A549 (cell line): ENCODE results near the gene CSPG4.

Experiments
- CHD2 ChIP-seq: fragments of 150-350 bp; IDR thresholded peaks from 2 replicates; pipeline ENCODE4 v1.6.1; 2014; ENCODE audit warnings: low read length; ENCODE audit not compliant: partially characterized antibody
- CHD4 ChIP-seq: fragments of 200-600 bp; sonication (generic); IDR thresholded peaks from 2 replicates; pipeline ENCODE4 v1.6.1; 2016; ENCODE audit warnings: antibody characterized with exemption, mild to moderate bottlenecking, borderline replicate concordance
- ESRRA ChIP-seq: fragments of 150-350 bp; IDR thresholded peaks from 2 replicates; pipeline ENCODE4 v1.6.1; 2014; ENCODE audit warnings: mild to moderate bottlenecking, low read length, borderline replicate concordance
- GATA3 ChIP-seq: IDR thresholded peaks from 2 replicates; pipeline ENCODE4 v1.6.1; 2012; ENCODE audit warnings: borderline replicate concordance
- JUN ChIP-seq, 2 experiments: fragments of >200 bp; sonication (Bioruptor Twin); formaldehyde crosslinking; IDR thresholded peaks; 2 replicates in 1 of 2; 3 replicates in 1 of 2; pipeline ENCODE4 v1.6.1; 2016 to 2017
- KDM1A ChIP-seq: fragments of 200-600 bp; sonication (generic); IDR thresholded peaks from 2 replicates; pipeline ENCODE4 v1.6.1; 2016; ENCODE audit warnings: low read depth, mild to moderate bottlenecking
- PBX3 ChIP-seq: IDR thresholded peaks from 2 replicates; pipeline ENCODE4 v1.6.1; 2012
- POLR2A ChIP-seq: IDR thresholded peaks from 2 replicates; pipeline ENCODE4 v1.6.1; 2012; ENCODE audit warnings: mild to moderate bottlenecking, low read length
- RAD21 ChIP-seq, 2 experiments: fragments of >200 bp in 1 of 2; sonication (Bioruptor Twin) in 1 of 2; formaldehyde crosslinking in 1 of 2; IDR thresholded peaks in 1 of 2; conservative IDR thresholded peaks in 1 of 2; 2 replicates in 1 of 2; 3 replicates in 1 of 2; pipeline ENCODE4 v1.6.1; 2012 to 2018; ENCODE audit warnings: inconsistent platforms in 1 of 2
- RARB ChIP-seq: fragments of 250-450 bp; sonication (Bioruptor Pico); IDR thresholded peaks from 2 replicates; pipeline ENCODE4 v1.8.0; 2021; ENCODE audit warnings: mild to moderate bottlenecking, moderate library complexity
- REST ChIP-seq: fragments of 200-600 bp; sonication (generic); IDR thresholded peaks from 2 replicates; pipeline ENCODE4 v1.6.1; 2016; ENCODE audit warnings: antibody characterized with exemption, mild to moderate bottlenecking, moderate library complexity
- USF2 ChIP-seq: fragments of 450-650 bp; IDR thresholded peaks from 2 replicates; pipeline ENCODE4 v1.6.1; 2014; ENCODE audit warnings: antibody characterized with exemption
- TF ChIP-seq, protein P1 (sequence below): fragments of >200 bp; sonication (Bioruptor Twin); formaldehyde crosslinking; IDR thresholded peaks from 3 replicates; pipeline ENCODE4 v1.5.1; 2016
- TF ChIP-seq, protein P2 (sequence below): fragments of >200 bp; sonication (Bioruptor Twin); formaldehyde crosslinking; IDR thresholded peaks from 2 replicates; pipeline ENCODE4 v1.6.1; 2016

GRCh38 chr15:75666823-75667501 is 45.7 kb downstream of the CSPG4 start:
- peak; percentile 73; the same call in 1 of the 2 replicates for TF ChIP-seq GATA3
- peak in 1 of 2 experiments; percentile 55; a peak in 2 of 5 replicates for TF ChIP-seq JUN (IDR thresholded peaks at IDR 0.05)
- no peak for TF ChIP-seq CHD4
- no peak for TF ChIP-seq KDM1A
- TF ChIP-seq, protein P1, sequence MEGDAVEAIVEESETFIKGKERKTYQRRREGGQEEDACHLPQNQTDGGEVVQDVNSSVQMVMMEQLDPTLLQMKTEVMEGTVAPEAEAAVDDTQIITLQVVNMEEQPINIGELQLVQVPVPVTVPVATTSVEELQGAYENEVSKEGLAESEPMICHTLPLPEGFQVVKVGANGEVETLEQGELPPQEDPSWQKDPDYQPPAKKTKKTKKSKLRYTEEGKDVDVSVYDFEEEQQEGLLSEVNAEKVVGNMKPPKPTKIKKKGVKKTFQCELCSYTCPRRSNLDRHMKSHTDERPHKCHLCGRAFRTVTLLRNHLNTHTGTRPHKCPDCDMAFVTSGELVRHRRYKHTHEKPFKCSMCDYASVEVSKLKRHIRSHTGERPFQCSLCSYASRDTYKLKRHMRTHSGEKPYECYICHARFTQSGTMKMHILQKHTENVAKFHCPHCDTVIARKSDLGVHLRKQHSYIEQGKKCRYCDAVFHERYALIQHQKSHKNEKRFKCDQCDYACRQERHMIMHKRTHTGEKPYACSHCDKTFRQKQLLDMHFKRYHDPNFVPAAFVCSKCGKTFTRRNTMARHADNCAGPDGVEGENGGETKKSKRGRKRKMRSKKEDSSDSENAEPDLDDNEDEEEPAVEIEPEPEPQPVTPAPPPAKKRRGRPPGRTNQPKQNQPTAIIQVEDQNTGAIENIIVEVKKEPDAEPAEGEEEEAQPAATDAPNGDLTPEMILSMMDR, result no peak
- TF ChIP-seq CHD2, result no peak
- no peak for TF ChIP-seq REST
- no peak for TF ChIP-seq POLR2A
- TF ChIP-seq ESRRA, result no peak
- TF ChIP-seq PBX3, result peak; percentile 74
- peak; percentile 46; the same call in 1 of the 2 replicates for TF ChIP-seq USF2
- TF ChIP-seq RARB (CRISPR knock-in tag), result no peak
- no peak for TF ChIP-seq RAD21 (conservative IDR thresholded peaks at IDR 0.05 in 1 of 2, IDR thresholded peaks at IDR 0.05 in 1 of 2)
- TF ChIP-seq, protein P2, sequence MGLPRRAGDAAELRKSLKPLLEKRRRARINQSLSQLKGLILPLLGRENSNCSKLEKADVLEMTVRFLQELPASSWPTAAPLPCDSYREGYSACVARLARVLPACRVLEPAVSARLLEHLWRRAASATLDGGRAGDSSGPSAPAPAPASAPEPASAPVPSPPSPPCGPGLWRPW, result no peak
